Fibroblast of pulmonary artery (primary cell): ENCODE measurements around the gene WDR62.

Experiments
- DNase-seq: peaks from one replicate; pipeline ENCODE4 v3.0.0-alpha.2; 2010; ENCODE audit warnings: low read depth
- H3K4me3 ChIP-seq: replicated peaks from 2 replicates; pipeline ENCODE4 v1.5.1; 2011; ENCODE audit warnings: low read depth, mild to moderate bottlenecking, control low read depth, low read length, moderate library complexity
- CTCF ChIP-seq: IDR thresholded peaks from 2 replicates; pipeline ENCODE4 v1.5.1; 2011; ENCODE audit warnings: mild to moderate bottlenecking, control low read depth, low read length, inconsistent platforms; ENCODE audit errors: missing control alignments

The WDR62 gene

GRCh38 chr19:36054119-36054732, 471 bp upstream of the WDR62 start, which contains the start of gene THAP8:
Gene THAP8, minus strand, starts transcription at chr19:36054285. Its CDS starts 68 bp downstream, at chr19:36054217.
- peak; percentile 49 for TF ChIP-seq CTCF
- peak within 1 kb of the TSS; percentile 76 for H3K4me3 ChIP-seq
- DNase-seq: peak; percentile 100

- H3K4me3 ChIP-seq: no peak overlapping the region
- no peak for DNase-seq
- TF ChIP-seq CTCF: no peak
These were observed 3.9 kb downstream of the WDR62 start for GRCh38 chr19:36058481-36059179.

- no peak for DNase-seq
- H3K4me3 ChIP-seq: no peak overlapping the region
- no peak for TF ChIP-seq CTCF
These were observed 4.6 kb downstream of the WDR62 start for GRCh38 chr19:36059180-36059910.

GRCh38 chr19:36060430-36060829, 5.7 kb downstream of the WDR62 start:
- DNase-seq: peak; percentile 79
- peak; percentile 81 for TF ChIP-seq CTCF
- H3K4me3 ChIP-seq: no peak overlapping the region

- DNase-seq: no peak
- no peak overlapping the region for H3K4me3 ChIP-seq
These were observed 6.7 kb downstream of the WDR62 start for GRCh38 chr19:36061367-36061766.

GRCh38 chr19:36064826-36065225, 10.1 kb downstream of the WDR62 start:
- DNase-seq: no peak
- no peak overlapping the region for H3K4me3 ChIP-seq
- no peak for TF ChIP-seq CTCF

More at GRCh38 chr19:36061367-36061766, 6.7 kb downstream of the WDR62 start:
- no peak for TF ChIP-seq CTCF
